GM18499 (cell line): ENCODE results near the gene ITPR2.
A peak's percentile ranks its signal among the peaks of the same experiment; 100 is the strongest.
"Not testable (repeated sequence)": the region's sequence is repeated elsewhere in the genome, so short reads cannot be mapped to it uniquely, and the experiment has no call there.

Experiments used
- ATAC-seq: cut with Tn5 transposase; IDR thresholded peaks from one replicate; pipeline ENCODE4 v1.9.1; 2021; ENCODE audit warnings: moderate number of reproducible peaks; ENCODE audit not compliant: insufficient read depth, unreplicated experiment

ITPR2 gene

GRCh38 chr12:26435069-26435404 is 398.0 kb downstream of the ITPR2 start:
- ATAC-seq = no peak

- ATAC-seq = no peak
Measured at GRCh38 chr12:26434299-26435068, 398.5 kb downstream of the ITPR2 start.

GRCh38 chr12:26433701-26434100 is 399.3 kb downstream of the ITPR2 start:
- not testable (repeated sequence) for ATAC-seq

GRCh38 chr12:26431211-26431610 is 401.8 kb downstream of the ITPR2 start:
- no peak for ATAC-seq

GRCh38 chr12:26430596-26430995 is 402.4 kb downstream of the ITPR2 start:
- ATAC-seq = not testable (repeated sequence)

GRCh38 chr12:26429070-26429691 is 403.8 kb downstream of the ITPR2 start:
- ATAC-seq = no peak

GRCh38 chr12:26428420-26428819 is 404.6 kb downstream of the ITPR2 start:
- no peak for ATAC-seq

GRCh38 chr12:26426652-26427051 is 406.3 kb downstream of the ITPR2 start:
- no peak for ATAC-seq

- ATAC-seq = peak; percentile 59
Measured at GRCh38 chr12:26425587-26426260, 407.3 kb downstream of the ITPR2 start.

- no peak for ATAC-seq
Measured at GRCh38 chr12:26422839-26423398, 410.1 kb downstream of the ITPR2 start.

- no peak for ATAC-seq
Measured at GRCh38 chr12:26416550-26416949, 416.4 kb downstream of the ITPR2 start.

GRCh38 chr12:26410689-26411088 is 422.3 kb downstream of the ITPR2 start:
- no peak for ATAC-seq

GRCh38 chr12:26406813-26407212 is 426.2 kb downstream of the ITPR2 start:
- ATAC-seq = no peak

GRCh38 chr12:26406391-26406790 is 426.6 kb downstream of the ITPR2 start:
- ATAC-seq = no peak

- no peak for ATAC-seq
Measured at GRCh38 chr12:26403601-26404000, 429.4 kb downstream of the ITPR2 start.

- no peak for ATAC-seq
Measured at GRCh38 chr12:26402648-26403047, 430.3 kb downstream of the ITPR2 start.

GRCh38 chr12:26401874-26402273 is 431.1 kb downstream of the ITPR2 start:
- ATAC-seq = no peak

- ATAC-seq = no peak
Measured at GRCh38 chr12:26400627-26401026, 432.4 kb downstream of the ITPR2 start.

- ATAC-seq = no peak
Measured at GRCh38 chr12:26399381-26399780, 433.6 kb downstream of the ITPR2 start.

GRCh38 chr12:26396402-26396801 is 436.6 kb downstream of the ITPR2 start:
- ATAC-seq = no peak

GRCh38 chr12:26389343-26389742 is 443.7 kb downstream of the ITPR2 start:
- ATAC-seq = no peak
